Neural cell (in vitro differentiated cells): ENCODE measurements around the gene NKRF. TPM values are rescaled to one million over a fixed set of nuclear protein-coding genes. Genes with fewer than 3 reads are reported as not detected.

Source experiments
- H2AFZ ChIP-seq: fragments of 200-600, 300-800 bp; sonication (generic), shearing (Covaris generic); 2 replicates; pipeline ENCODE4 v1.6.0; 2014; ENCODE audit warnings: low read depth, mild to moderate bottlenecking, antibody characterized with exemption, low read length, moderate library complexity
- H3F3A ChIP-seq: fragments of 200-600 bp; shearing (Covaris generic); 2 replicates; pipeline ENCODE4 v1.6.1; 2016; ENCODE audit warnings: mild to moderate bottlenecking, moderate library complexity, mixed read lengths, antibody characterized with exemption, low read length; ENCODE audit not compliant: insufficient read depth, poor library complexity, severe bottlenecking
- H3K27ac ChIP-seq: fragments of 200-600, 300-800 bp; sonication (generic), shearing (Covaris generic); 2 replicates; pipeline ENCODE4 v1.5.1; 2014; ENCODE audit warnings: mild to moderate bottlenecking, low read length, moderate library complexity
- H3K27me3 ChIP-seq: fragments of 300-800, 200-600 bp; sonication (generic), shearing (Covaris generic); 2 replicates; pipeline ENCODE4 v1.6.0; 2014; ENCODE audit warnings: mild to moderate bottlenecking, low read depth, low read length, moderate library complexity; ENCODE audit not compliant: insufficient read depth
- H3K36me3 ChIP-seq: fragments of 300-800, 200-600 bp; sonication (generic), shearing (Covaris generic); 2 replicates; pipeline ENCODE4 v1.5.1; 2014; ENCODE audit warnings: mild to moderate bottlenecking, antibody characterized with exemption, low read length, moderate library complexity; ENCODE audit not compliant: insufficient read depth
- H3K4me2 ChIP-seq: fragments of 300-800, 200-600 bp; sonication (generic), shearing (Covaris generic); 2 replicates; pipeline ENCODE4 v1.6.0; 2014; ENCODE audit warnings: mild to moderate bottlenecking, low read length
- H3K4me3 ChIP-seq: fragments of 300-800, 200-600 bp; sonication (generic), shearing (Covaris generic); 2 replicates; pipeline ENCODE4 v1.5.1; 2014; ENCODE audit warnings: mild to moderate bottlenecking, low read length, moderate library complexity
- H3K79me2 ChIP-seq: fragments of 200-600 bp; shearing (Covaris generic); replicated peaks from 2 replicates; pipeline ENCODE4 v1.6.0; 2014; ENCODE audit warnings: mild to moderate bottlenecking, low read length, moderate library complexity; ENCODE audit not compliant: insufficient read depth
- H3K9ac ChIP-seq: fragments of 300-800, 200-600 bp; sonication (generic), shearing (Covaris generic); 2 replicates; pipeline ENCODE4 v1.6.1; 2016; ENCODE audit warnings: mild to moderate bottlenecking, low read length, mixed read lengths
- H3K9me2 ChIP-seq: fragments of 200-600 bp; shearing (Covaris generic); 2 replicates; pipeline ENCODE4 v1.6.1; 2016; ENCODE audit warnings: mild to moderate bottlenecking, low read length, mixed read lengths; ENCODE audit not compliant: insufficient read depth
- H3K9me3 ChIP-seq: fragments of 200-600, 300-800 bp; sonication (generic), shearing (Covaris generic); 2 replicates; pipeline ENCODE4 v1.6.1; 2016; ENCODE audit warnings: mild to moderate bottlenecking, mixed run types, low read length, moderate library complexity, mixed read lengths
- H4K20me1 ChIP-seq: fragments of 200-600 bp; shearing (Covaris generic); 2 replicates; pipeline ENCODE4 v1.6.1; 2016; ENCODE audit warnings: mild to moderate bottlenecking, mixed run types; ENCODE audit not compliant: insufficient read depth
- CTCF ChIP-seq: fragments of 450-650 bp; IDR thresholded peaks from 2 replicates; pipeline ENCODE4 v1.5.1; 2014; ENCODE audit warnings: antibody characterized with exemption, mild to moderate bottlenecking, moderate library complexity; ENCODE audit not compliant: poor library complexity, severe bottlenecking
- EP300 ChIP-seq: fragments of 450-650 bp; conservative IDR thresholded peaks from 2 replicates; pipeline ENCODE4 v1.6.1; 2014; ENCODE audit warnings: antibody characterized with exemption, mild to moderate bottlenecking, moderate library complexity; ENCODE audit not compliant: poor library complexity, severe bottlenecking
- EZH2 ChIP-seq: fragments of 200-600, 300-800 bp; shearing (Covaris generic), sonication (generic); IDR thresholded peaks from 2 replicates; pipeline ENCODE4 v1.6.1; 2014; ENCODE audit warnings: antibody characterized with exemption, low read length, borderline replicate concordance, mild to moderate bottlenecking; ENCODE audit not compliant: insufficient read depth, poor library complexity, severe bottlenecking
- MXI1 ChIP-seq: fragments of 450-650 bp; conservative IDR thresholded peaks from 2 replicates; pipeline ENCODE4 v1.6.1; 2014; ENCODE audit warnings: antibody characterized with exemption, mild to moderate bottlenecking; ENCODE audit not compliant: poor library complexity, severe bottlenecking
- POLR2AphosphoS5 ChIP-seq: IDR thresholded peaks from 2 replicates; pipeline ENCODE4 v1.6.1; 2012
- RAD21 ChIP-seq: fragments of 450-650 bp; conservative IDR thresholded peaks from 2 replicates; pipeline ENCODE4 v1.6.1; 2014; ENCODE audit warnings: antibody characterized with exemption, mild to moderate bottlenecking, moderate library complexity
- REST ChIP-seq: IDR thresholded peaks from 2 replicates; pipeline ENCODE4 v1.6.1; 2012; ENCODE audit warnings: borderline replicate concordance
- SMC3 ChIP-seq: fragments of 450-650 bp; conservative IDR thresholded peaks from 2 replicates; pipeline ENCODE4 v1.6.1; 2014; ENCODE audit warnings: antibody characterized with exemption, mild to moderate bottlenecking, moderate library complexity; ENCODE audit not compliant: poor library complexity
- TAF1 ChIP-seq: IDR thresholded peaks from 2 replicates; pipeline ENCODE4 v1.6.1; 2012; ENCODE audit warnings: low read depth
- polyA plus RNA-seq: library from polyadenylated mRNA; depleted of rRNA; stranded (reverse); fragments of >200 nt; gene quantifications from 2 replicates; pipeline ENCODE4 v1.2.3, GENCODE V29; 2014

Gene NKRF
- polyA plus RNA-seq, 1 donor from 2014 or later = 27.0 TPM

DNA sequence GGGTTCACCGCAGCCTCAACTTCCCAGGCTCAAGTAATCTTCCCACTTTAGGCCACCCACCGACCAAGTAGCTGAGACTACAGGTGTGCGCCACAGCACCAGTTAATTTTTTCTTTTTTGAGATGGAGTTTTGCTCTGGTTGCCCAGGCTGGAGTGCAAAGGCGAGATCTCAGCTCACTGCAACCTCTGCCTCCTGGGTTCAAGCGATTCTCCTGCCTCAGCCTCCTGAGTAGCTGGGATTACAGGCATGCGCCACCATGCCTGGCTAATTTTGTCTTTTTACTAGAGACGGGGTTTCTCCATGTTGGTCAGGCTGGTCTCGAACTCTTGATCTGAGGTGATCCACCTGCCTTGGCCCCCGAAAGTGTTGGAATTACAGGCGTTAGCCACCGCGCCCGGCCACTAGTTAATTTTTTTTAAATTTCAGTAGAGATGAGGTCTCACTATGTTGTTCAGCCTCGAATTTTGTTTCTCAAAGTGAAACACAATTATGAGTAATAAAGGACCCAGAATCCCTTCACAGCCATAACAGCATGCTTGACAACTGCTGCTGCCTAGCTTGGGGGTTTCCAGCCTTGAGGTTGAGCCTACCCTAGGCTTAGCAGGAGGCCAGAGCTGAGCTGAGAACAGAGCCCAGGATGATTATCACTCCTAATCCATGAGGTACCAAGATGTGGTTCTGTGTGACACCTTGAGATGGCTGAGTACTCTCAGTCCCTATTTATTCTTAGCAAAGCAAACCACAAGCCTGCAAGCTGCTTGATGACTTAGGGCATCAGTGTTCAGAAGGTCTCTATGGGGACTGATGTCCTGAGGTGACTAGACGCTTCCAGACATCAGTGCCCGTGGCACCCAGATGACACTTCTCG is 41.6 kb upstream of the NKRF start:
- no peak overlapping the region for H3K27ac ChIP-seq
- H4K20me1 ChIP-seq = no peaks in the 10 kb centered on the region
- H2AFZ ChIP-seq = no peak overlapping the region
- no peak overlapping the region for H3K4me2 ChIP-seq
- H3K27me3 ChIP-seq = no peaks in the 10 kb centered on the region
- H3K79me2 ChIP-seq = no peaks in the 10 kb centered on the region
- no peaks in the 10 kb centered on the region for H3F3A ChIP-seq
- no peaks in the 10 kb centered on the region for H3K9me2 ChIP-seq
- no peaks in the 10 kb centered on the region for H3K36me3 ChIP-seq
- no peak overlapping the region for H3K9ac ChIP-seq
- TF ChIP-seq EZH2 = no peak
- TF ChIP-seq EP300 = no peak
- TF ChIP-seq REST = no peak
- no peak for TF ChIP-seq POLR2AphosphoS5
- TF ChIP-seq SMC3 = no peak
- no peak for TF ChIP-seq CTCF
- no peak for TF ChIP-seq RAD21
- TF ChIP-seq TAF1 = no peak
- TF ChIP-seq MXI1 = no peak
- no peak overlapping the region for H3K4me3 ChIP-seq
- H3K9me3 ChIP-seq = no peaks in the 10 kb centered on the region

- Histone ChIP-seq H3K9me3 (no peaks in the 10 kb centered on the region), H3K36me3 (no peaks in the 10 kb centered on the region), H2AFZ (no peak overlapping the region), H3K9me2 (no peaks in the 10 kb centered on the region), H3F3A (no peaks in the 10 kb centered on the region), H3K27me3 (no peaks in the 10 kb centered on the region), H3K4me3 (no peak overlapping the region), H3K4me2 (no peak overlapping the region), H4K20me1 (no peaks in the 10 kb centered on the region), H3K27ac (no peak overlapping the region), H3K9ac (no peak overlapping the region), H3K79me2 (no peaks in the 10 kb centered on the region)
- TF ChIP-seq SMC3 = no peak
- TF ChIP-seq POLR2AphosphoS5 = no peak
- TF ChIP-seq RAD21 = no peak
- no peak for TF ChIP-seq REST
Observed at GRCh38 chrX:119647089-119647488, 40.9 kb upstream of the NKRF start.
